Measurements from ENCODE around the gene SPEN.
"Not testable (repeated sequence)": the region's sequence is repeated elsewhere in the genome, so short reads cannot be mapped to it uniquely, and the experiment has no call there.

Gene SPEN

GRCh38 chr1:15835205-15835740 is 12.2 kb upstream of the SPEN start:
- DNase-seq: no peak

- DNase-seq: peak; percentile 82 to 95
Measured at GRCh38 chr1:15835741-15836510, 11.6 kb upstream of the SPEN start.

- DNase-seq: not testable (repeated sequence)
Measured at GRCh38 chr1:15836511-15836771, 11.1 kb upstream of the SPEN start.

- DNase-seq: no peak
Measured at GRCh38 chr1:15836772-15837669, 10.5 kb upstream of the SPEN start.

- DNase-seq: no peak
Measured at GRCh38 chr1:15837931-15838330, 9.6 kb upstream of the SPEN start.

GRCh38 chr1:15838721-15839120 is 8.8 kb upstream of the SPEN start:
- DNase-seq: no peak

- no peak for DNase-seq
Measured at GRCh38 chr1:15843826-15844572, 3.5 kb upstream of the SPEN start.

GRCh38 chr1:15846056-15846455 is 1.5 kb upstream of the SPEN start:
- not testable (repeated sequence) for DNase-seq

GRCh38 chr1:15847893-15848142 is 311 bp downstream of the SPEN start:
- DNase-seq: no peak

GRCh38 chr1:15848143-15848928 is 829 bp downstream of the SPEN start:
- DNase-seq: no peak

- peak; percentile 25 to 67 for DNase-seq
Measured at GRCh38 chr1:15848929-15849774, 1.6 kb downstream of the SPEN start.

GRCh38 chr1:15849775-15850324 is 2.3 kb downstream of the SPEN start:
- peak; percentile 8 to 71 for DNase-seq

GRCh38 chr1:15850471-15851001 is 3.0 kb downstream of the SPEN start:
- no peak for DNase-seq

GRCh38 chr1:15851210-15852035 is 3.9 kb downstream of the SPEN start:
- no peak for DNase-seq

GRCh38 chr1:15852036-15852827 is 4.7 kb downstream of the SPEN start:
- DNase-seq: no peak

- DNase-seq: no peak
Measured at GRCh38 chr1:15852828-15853302, 5.4 kb downstream of the SPEN start.

- DNase-seq: no peak
Measured at GRCh38 chr1:15856888-15857287, 9.4 kb downstream of the SPEN start.

GRCh38 chr1:15858069-15858670 is 10.7 kb downstream of the SPEN start:
- no peak for DNase-seq
